HG03095 (cell line): ENCODE data around the gene SYAP1.
"Not testable (repeated sequence)": the region's sequence is repeated elsewhere in the genome, so short reads cannot be mapped to it uniquely, and the experiment has no call there.

Source experiments
- ATAC-seq: cut with Tn5 transposase; IDR thresholded peaks from one replicate; pipeline ENCODE4 v1.9.1; 2021; ENCODE audit warnings: moderate library complexity; ENCODE audit not compliant: unreplicated experiment

SYAP1 gene

GRCh38 chrX:16722481-16722880, 3.1 kb downstream of the SYAP1 start:
- ATAC-seq: no peak

- no peak for ATAC-seq
These were observed 5.7 kb downstream of the SYAP1 start for GRCh38 chrX:16725072-16725471.

GRCh38 chrX:16726347-16726988, 7.1 kb downstream of the SYAP1 start:
- ATAC-seq: not testable (repeated sequence)

- ATAC-seq: no peak
These were observed 8.2 kb downstream of the SYAP1 start for GRCh38 chrX:16727637-16728036.

- ATAC-seq: no peak
These were observed 11.0 kb downstream of the SYAP1 start for GRCh38 chrX:16730450-16730849.

GRCh38 chrX:16733013-16733412, 13.6 kb downstream of the SYAP1 start:
- ATAC-seq: no peak

GRCh38 chrX:16737024-16737423, 17.6 kb downstream of the SYAP1 start:
- no peak for ATAC-seq

- no peak for ATAC-seq
These were observed 20.2 kb downstream of the SYAP1 start for GRCh38 chrX:16739574-16739973.

- ATAC-seq: no peak
These were observed 24.4 kb downstream of the SYAP1 start for GRCh38 chrX:16743604-16744325.

- ATAC-seq: no peak
These were observed 25.7 kb downstream of the SYAP1 start for GRCh38 chrX:16745102-16745501.

GRCh38 chrX:16745659-16746058, 26.2 kb downstream of the SYAP1 start:
- ATAC-seq: no peak

- ATAC-seq: no peak
These were observed 29.0 kb downstream of the SYAP1 start for GRCh38 chrX:16748425-16748824.

- no peak for ATAC-seq
These were observed 30.7 kb downstream of the SYAP1 start for GRCh38 chrX:16750136-16750535.

GRCh38 chrX:16754019-16754418, 34.6 kb downstream of the SYAP1 start:
- no peak for ATAC-seq

- ATAC-seq: no peak
These were observed 37.3 kb downstream of the SYAP1 start for GRCh38 chrX:16756724-16757123.

- ATAC-seq: not testable (repeated sequence)
These were observed 42.1 kb downstream of the SYAP1 start for GRCh38 chrX:16761500-16761899.

GRCh38 chrX:16762579-16762978, 43.2 kb downstream of the SYAP1 start:
- no peak for ATAC-seq

- ATAC-seq: no peak
These were observed 46.2 kb downstream of the SYAP1 start for GRCh38 chrX:16765594-16765993.

- ATAC-seq: no peak
These were observed 51.6 kb downstream of the SYAP1 start for GRCh38 chrX:16770970-16771482.

GRCh38 chrX:16771483-16772398, 52.3 kb downstream of the SYAP1 start:
- ATAC-seq: no peak

- no peak for ATAC-seq
These were observed 53.0 kb downstream of the SYAP1 start for GRCh38 chrX:16772460-16772859.
